Uterus (tissue), 4 donors: ENCODE results near the gene SCGB1C2. TPM values are rescaled to one million over a fixed set of nuclear protein-coding genes. Genes with fewer than 3 reads are reported as not detected.

Experiments used
- DNase-seq, 2 donors: peaks; one replicate each; pipeline ENCODE4 v3.0.0-alpha.2; 2019 to 2020
- H3K27ac ChIP-seq, 2 donors: fragments of 200-600 bp; sonication (generic); 1 replicate in 1 of 2; 2 replicates in 1 of 2; pipeline ENCODE4 v1.5.1; 2016 to 2018
- H3K27me3 ChIP-seq, 2 donors: fragments of 200-600 bp; sonication (generic); one replicate each; pipeline ENCODE4 v1.5.1; 2018 to 2019; ENCODE audit warnings: control low read depth in 1 of 2
- H3K36me3 ChIP-seq, 2 donors: fragments of 200-600 bp; sonication (generic); one replicate each; pipeline ENCODE4 v1.5.1; 2019; ENCODE audit warnings: control low read depth in 1 of 2
- H3K4me1 ChIP-seq, 2 donors: fragments of 200-600 bp; sonication (generic); one replicate each; pipeline ENCODE4 v1.5.1; 2018 to 2019; ENCODE audit warnings: control low read depth in 1 of 2
- H3K4me3 ChIP-seq, 2 donors: fragments of 200-600 bp; sonication (generic); 1 replicate in 1 of 2; 2 replicates in 1 of 2; pipeline ENCODE4 v1.5.1; 2018 to 2019; ENCODE audit warnings: mild to moderate bottlenecking in 1 of 2
- H3K9me3 ChIP-seq, 2 donors: fragments of 200-600 bp; sonication (generic); one replicate each; pipeline ENCODE4 v1.5.1; 2019; ENCODE audit warnings: control low read depth in 1 of 2
- CTCF ChIP-seq, 4 experiments: fragments of 200-600 bp in 2 of 4; fragments of 450-650 bp in 2 of 4; sonication (generic) in 2 of 4; IDR thresholded peaks; one replicate each; pipeline ENCODE4 v1.5.1; 2016 to 2019; ENCODE audit warnings: antibody characterized with exemption in 4 of 4, mild to moderate bottlenecking in 2 of 4, moderate library complexity in 1 of 4
- POLR2A ChIP-seq, 2 donors: fragments of 450-650 bp; IDR thresholded peaks; one replicate each; pipeline ENCODE4 v1.6.1; 2016; ENCODE audit warnings: antibody characterized with exemption in 2 of 2, mild to moderate bottlenecking in 1 of 2, moderate library complexity in 1 of 2
- intact Hi-C: fragments of 100-400 bp; cut with DNase I; formaldehyde crosslinking; loops from one replicate; pipeline ENCODE4 v1.15.1; 2023; ENCODE audit warnings: low total_unique reads
- total RNA-seq, 4 donors: library from RNA; depleted of rRNA in 3 of 4; stranded (reverse); fragments of >200 nt in 3 of 4; gene quantifications; one replicate each; pipeline versions ENCODE4 v1.1.0 to v1.2.4, GENCODE V29; 2014 to 2023
- donor health status: DM: yes; HTN: yes; CAD: no.

Gene SCGB1C2
- total RNA-seq, 4 donors from 2014 or later = not detected

- Histone ChIP-seq H3K27me3 (no peaks in the 10 kb centered on the region), H3K4me3 (no peak overlapping the region), H3K9me3 (no peaks in the 10 kb centered on the region), H3K4me1 (no peaks in the 10 kb centered on the region), H3K36me3 (no peaks in the 10 kb centered on the region), H3K27ac (no peak overlapping the region)
- TF ChIP-seq POLR2A (IDR thresholded peaks at IDR 0.05) = no peak
- TF ChIP-seq CTCF (IDR thresholded peaks at IDR 0.05) = no peak
- intact Hi-C loops = no loop called here
- peak in 1 of 2 donors; percentile 23 for DNase-seq
Measured at GRCh38 chr17:142102-142661, 4.8 kb downstream of the SCGB1C2 start.

- Histone ChIP-seq H3K36me3 (no peaks in the 10 kb centered on the region), H3K9me3 (no peaks in the 10 kb centered on the region), H3K27me3 (no peaks in the 10 kb centered on the region), H3K4me1 (no peaks in the 10 kb centered on the region), H3K27ac (no peak overlapping the region), H3K4me3 (no peak overlapping the region)
- DNase-seq = no peak
- no peak for TF ChIP-seq CTCF (IDR thresholded peaks at IDR 0.05)
- TF ChIP-seq POLR2A (IDR thresholded peaks at IDR 0.05) = no peak
- intact Hi-C loops = no loop called here
Measured at GRCh38 chr17:142876-143784, 5.8 kb downstream of the SCGB1C2 start.

GRCh38 chr17:143785-144281, 6.5 kb downstream of the SCGB1C2 start:
- Histone ChIP-seq H3K9me3 (no peaks in the 10 kb centered on the region), H3K4me1 (no peaks in the 10 kb centered on the region), H3K4me3 (no peak overlapping the region), H3K27ac (no peak overlapping the region), H3K27me3 (no peaks in the 10 kb centered on the region), H3K36me3 (no peaks in the 10 kb centered on the region)
- DNase-seq = peak; percentile 72 to 89
- intact Hi-C loops = no loop called here
- TF ChIP-seq CTCF (IDR thresholded peaks at IDR 0.05) (peak; percentile 92 to 97 (median 94)), POLR2A (IDR thresholded peaks at IDR 0.05) (no peak)

GRCh38 chr17:144936-145670, 7.7 kb downstream of the SCGB1C2 start:
- Histone ChIP-seq H3K27ac (peak overlapping the region in 1 of 2 donors; percentile 6), H3K4me3 (no peak overlapping the region), H3K36me3 (no peaks in the 10 kb centered on the region), H3K27me3 (no peaks in the 10 kb centered on the region), H3K4me1 (no peaks in the 10 kb centered on the region), H3K9me3 (no peaks in the 10 kb centered on the region)
- peak; percentile 7 to 9 for DNase-seq
- TF ChIP-seq CTCF (IDR thresholded peaks at IDR 0.05) (no peak), POLR2A (IDR thresholded peaks at IDR 0.05) (no peak)
- intact Hi-C loops = no loop called here
